GM12891 (cell line): ENCODE measurements around the gene NRXN3.

Source experiments
- POLR2A ChIP-seq: IDR thresholded peaks from 2 replicates; pipeline ENCODE4 v1.6.1; 2011; ENCODE audit warnings: low read depth, low read length, control low read depth
- POLR2AphosphoS5 ChIP-seq: IDR thresholded peaks from 2 replicates; pipeline ENCODE4 v1.6.1; 2011; ENCODE audit warnings: low read depth, low read length, control low read depth
- POU2F2 ChIP-seq: IDR thresholded peaks from 2 replicates; pipeline ENCODE4 v1.6.1; 2011; ENCODE audit warnings: low read depth, mild to moderate bottlenecking, control low read depth, low read length, moderate library complexity
- TAF1 ChIP-seq: IDR thresholded peaks from 2 replicates; pipeline ENCODE4 v1.6.1; 2011; ENCODE audit warnings: low read depth, low read length, control low read depth

- TF ChIP-seq POLR2A (no peak), POLR2AphosphoS5 (no peak), TAF1 (no peak), POU2F2 (no peak)
Observed at GRCh38 chr14:79833781-79834180, 1663.6 kb downstream of the NRXN3 start.
